MCF 10A (cell line): ENCODE measurements around the gene RNF150. TPM values are rescaled to one million over a fixed set of nuclear protein-coding genes. Genes with fewer than 3 reads are reported as not detected.
A peak's percentile ranks its signal among the peaks of the same experiment; 100 is the strongest.

Source experiments
- BruUV-seq: library from RNA; stranded (reverse); fragments of 400-500 nt; replicated peaks from 2 replicates; lab custom pipeline; 2021; lab: Mats Ljungman, UMichigan
- CTCF ChIA-PET: fragments of 300-600 bp; sonication (Branson Sonifier 250); formaldehyde crosslinking; extraction: SDS; loops from one replicate; lab custom pipeline; 2021; ENCODE audit warnings: antibody characterized with exemption, inconsistent platforms; lab: Yijun Ruan, JAX
- POLR2A ChIA-PET: fragments of 300-600, 350-650 bp; sonication (Branson Sonifier 250); formaldehyde crosslinking; extraction: SDS; loops from one replicate; lab custom pipeline; 2020; ENCODE audit warnings: antibody characterized with exemption, inconsistent platforms; lab: Yijun Ruan, JAX
- DNase-seq: peaks from one replicate; pipeline ENCODE4 v3.0.0-alpha.2; 2018; ENCODE audit not compliant: unreplicated experiment
- H3K27ac Mint-ChIP-seq: one replicate; pipeline ENCODE4 v1.8.0; 2022; ENCODE audit warnings: mild to moderate bottlenecking, low read depth, mixed read lengths; ENCODE audit not compliant: unreplicated experiment
- H3K27me3 Mint-ChIP-seq: one replicate; pipeline ENCODE4 v1.8.0; 2022; ENCODE audit warnings: mixed read lengths; ENCODE audit not compliant: insufficient read depth, unreplicated experiment
- H3K36me3 Mint-ChIP-seq: one replicate; pipeline ENCODE4 v1.8.0; 2022; ENCODE audit warnings: mild to moderate bottlenecking, moderate library complexity, mixed read lengths; ENCODE audit not compliant: insufficient read depth, unreplicated experiment
- H3K4me1 Mint-ChIP-seq: one replicate; pipeline ENCODE4 v1.8.0; 2022; ENCODE audit warnings: mixed read lengths; ENCODE audit not compliant: insufficient read depth, unreplicated experiment
- H3K4me3 Mint-ChIP-seq: one replicate; pipeline ENCODE4 v1.8.0; 2022; ENCODE audit warnings: mild to moderate bottlenecking, moderate library complexity, mixed read lengths; ENCODE audit not compliant: unreplicated experiment
- H3K9me3 Mint-ChIP-seq: one replicate; pipeline ENCODE4 v1.8.0; 2022; ENCODE audit warnings: mixed read lengths; ENCODE audit not compliant: unreplicated experiment
- intact Hi-C: fragments of 100-400 bp; cut with micrococcal nuclease; formaldehyde crosslinking; loops from 2 replicates; pipeline ENCODE4 v1.14.1; 2022
- total RNA-seq: library from RNA; stranded (reverse); gene quantifications from 2 replicates; pipeline ENCODE4 v1.2.3, GENCODE V29; 2022
- TF ChIP-seq, protein P1 (sequence below): fragments of 200-600 bp; IDR thresholded peaks from one replicate; pipeline ENCODE4 v1.8.0; 2022; ENCODE audit warnings: antibody characterized with exemption, mild to moderate bottlenecking; ENCODE audit not compliant: unreplicated experiment

The RNF150 gene
- total RNA-seq, 1 experiment from 2014 or later, result 0.44 TPM

DNA sequence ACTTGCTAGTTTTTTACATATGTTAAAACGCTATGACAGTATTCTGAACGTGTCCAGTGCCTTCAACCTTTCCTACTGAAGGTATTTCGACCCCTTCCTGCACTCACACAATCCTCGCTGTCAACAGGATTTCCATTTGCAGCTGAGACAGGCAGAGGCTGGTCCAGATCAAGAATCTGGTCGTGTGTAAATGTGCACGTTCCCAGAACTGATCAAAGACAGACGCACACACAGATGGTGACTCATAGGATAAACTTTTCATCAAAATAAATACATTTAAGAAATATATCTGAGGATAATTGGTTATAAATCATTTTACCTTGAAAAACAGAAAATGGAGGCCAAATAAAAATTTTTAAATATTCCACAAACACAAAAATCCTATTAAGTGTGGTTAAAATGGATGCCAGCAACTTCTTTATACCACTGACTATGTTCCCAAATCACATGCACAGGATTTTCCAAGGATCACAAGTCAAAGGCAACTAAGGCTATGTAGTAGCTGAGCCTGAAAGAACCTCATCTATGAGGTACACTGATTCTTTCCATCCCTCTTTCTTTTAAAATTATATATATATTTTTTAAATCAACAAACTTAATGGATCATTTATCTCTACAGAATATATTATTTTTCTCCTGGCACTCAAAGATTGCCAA, 85.9 kb downstream of the RNF150 start:
- Mint-ChIP-seq H3K36me3 (no peaks in the 10 kb centered on the region), H3K4me3 (no peak overlapping the region)

DNA sequence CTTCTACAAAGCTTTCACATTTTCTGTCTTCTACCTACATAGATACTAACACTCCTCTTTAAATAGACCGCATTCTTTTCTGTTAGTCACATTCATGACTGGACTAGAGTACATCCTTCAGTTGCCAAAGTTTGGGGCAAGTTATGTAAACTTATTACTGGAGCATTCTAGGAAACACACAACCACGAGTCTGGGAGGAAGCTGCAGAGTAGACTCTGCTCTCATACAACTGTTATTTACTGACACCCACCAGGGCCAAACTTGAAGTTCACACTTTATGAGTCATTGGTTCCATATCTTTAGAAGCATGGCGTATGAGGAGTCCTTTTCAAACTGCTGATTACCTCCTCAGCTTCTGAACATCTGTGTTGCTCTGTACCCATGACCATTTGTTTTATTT, 87.0 kb downstream of the RNF150 start:
- BruUV-seq, result no TSS peak
- intact Hi-C loops, result no loop called here
- H3K4me1 Mint-ChIP-seq, result no peaks in the 10 kb centered on the region
- peak; percentile 82 for DNase-seq
- H3K9me3 Mint-ChIP-seq, result no peaks in the 10 kb centered on the region
- no peak overlapping the region for H3K27ac Mint-ChIP-seq
- H3K27me3 Mint-ChIP-seq, result no peaks in the 10 kb centered on the region
- ChIA-PET POLR2A (interaction anchor here (0.6 to 1.3 kb wide), 4 partner anchors 9 to 191 kb away, joined by 3 read pairs; no protein-coding TSS in a partner anchor), CTCF (interaction anchor here (0.8 to 1.2 kb wide), 2 partner anchors 10 to 113 kb away, joined by 3 to 4 read pairs; no protein-coding TSS in a partner anchor)
- no peaks in the 10 kb centered on the region for H3K36me3 Mint-ChIP-seq
- TF ChIP-seq, protein P1, sequence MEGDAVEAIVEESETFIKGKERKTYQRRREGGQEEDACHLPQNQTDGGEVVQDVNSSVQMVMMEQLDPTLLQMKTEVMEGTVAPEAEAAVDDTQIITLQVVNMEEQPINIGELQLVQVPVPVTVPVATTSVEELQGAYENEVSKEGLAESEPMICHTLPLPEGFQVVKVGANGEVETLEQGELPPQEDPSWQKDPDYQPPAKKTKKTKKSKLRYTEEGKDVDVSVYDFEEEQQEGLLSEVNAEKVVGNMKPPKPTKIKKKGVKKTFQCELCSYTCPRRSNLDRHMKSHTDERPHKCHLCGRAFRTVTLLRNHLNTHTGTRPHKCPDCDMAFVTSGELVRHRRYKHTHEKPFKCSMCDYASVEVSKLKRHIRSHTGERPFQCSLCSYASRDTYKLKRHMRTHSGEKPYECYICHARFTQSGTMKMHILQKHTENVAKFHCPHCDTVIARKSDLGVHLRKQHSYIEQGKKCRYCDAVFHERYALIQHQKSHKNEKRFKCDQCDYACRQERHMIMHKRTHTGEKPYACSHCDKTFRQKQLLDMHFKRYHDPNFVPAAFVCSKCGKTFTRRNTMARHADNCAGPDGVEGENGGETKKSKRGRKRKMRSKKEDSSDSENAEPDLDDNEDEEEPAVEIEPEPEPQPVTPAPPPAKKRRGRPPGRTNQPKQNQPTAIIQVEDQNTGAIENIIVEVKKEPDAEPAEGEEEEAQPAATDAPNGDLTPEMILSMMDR, result no peak
- no peak overlapping the region for H3K4me3 Mint-ChIP-seq

More for the DNA sequence above, 85.9 kb downstream of the RNF150 start:
- ChIA-PET POLR2A (interaction anchor here (0.7 to 1.2 kb wide), 2 partner anchors 16 to 62 kb away, joined by 3 read pairs; no protein-coding TSS in a partner anchor), CTCF (interaction anchor here (0.6 kb wide), 1 partner anchor 208 kb away, joined by 3 read pairs; no protein-coding TSS in a partner anchor)
- no TSS peak for BruUV-seq
- Mint-ChIP-seq H3K27ac (no peak overlapping the region), H3K4me1 (no peaks in the 10 kb centered on the region), H3K27me3 (no peaks in the 10 kb centered on the region), H3K9me3 (peaks cover 7% of the 10 kb centered on the region)
- TF ChIP-seq, protein P1, result no peak
- intact Hi-C loops, result no loop called here
- peak; percentile 42 for DNase-seq

DNA sequence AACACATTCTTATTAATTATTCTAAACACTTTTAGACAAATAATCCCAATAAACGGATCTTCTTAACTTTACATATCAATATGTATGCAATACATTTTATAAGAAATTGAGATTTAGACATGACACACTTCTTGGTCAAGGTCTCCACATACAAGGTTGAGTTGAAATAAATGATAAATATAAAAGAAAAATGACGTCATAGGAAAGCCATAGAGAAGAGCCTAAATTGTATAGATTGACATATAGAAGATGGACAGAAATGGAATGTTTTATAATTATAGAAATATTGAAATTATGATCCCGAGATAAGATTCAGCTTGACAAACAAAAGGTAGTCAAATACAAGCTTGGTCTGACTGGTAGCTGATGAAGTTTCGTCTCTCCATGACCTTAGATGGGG, 87.4 kb downstream of the RNF150 start:
- POLR2A ChIA-PET, result interaction anchor here (0.6 to 1.3 kb wide), 3 partner anchors 9 to 191 kb away, joined by 3 read pairs; no protein-coding TSS in a partner anchor
- no peaks in the 10 kb centered on the region for H3K4me1 Mint-ChIP-seq
- H3K36me3 Mint-ChIP-seq, result no peaks in the 10 kb centered on the region
- BruUV-seq, result no TSS peak
- H3K27ac Mint-ChIP-seq, result no peak overlapping the region
- no peak for DNase-seq
- CTCF ChIA-PET, result interaction anchor here (0.8 to 1.2 kb wide), 2 partner anchors 11 to 113 kb away, joined by 3 to 4 read pairs; no protein-coding TSS in a partner anchor
- TF ChIP-seq, protein P1, result no peak
- intact Hi-C loops, result no loop called here
- H3K27me3 Mint-ChIP-seq, result no peaks in the 10 kb centered on the region
- no peak overlapping the region for H3K4me3 Mint-ChIP-seq
- no peaks in the 10 kb centered on the region for H3K9me3 Mint-ChIP-seq

DNA sequence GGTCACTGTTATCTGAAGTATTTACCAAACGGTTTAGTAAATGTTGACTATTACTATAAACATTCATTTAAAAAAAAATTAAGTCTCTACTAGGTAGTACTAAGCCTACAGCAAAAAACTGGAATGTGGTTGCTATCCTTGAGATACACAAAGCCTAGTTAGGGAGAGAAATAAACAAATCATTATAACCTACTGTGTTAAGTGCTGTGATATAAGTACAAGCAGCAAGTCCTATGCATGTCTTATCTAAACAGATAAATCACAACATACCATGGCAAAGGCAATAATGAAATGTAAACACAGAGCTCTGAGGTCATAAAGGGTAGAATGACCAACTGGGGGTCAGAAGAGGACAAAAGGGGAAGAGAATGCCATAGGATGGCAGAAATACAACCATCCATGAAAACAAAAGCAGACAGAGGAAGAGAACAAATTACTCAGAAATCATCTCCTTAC, 92.2 kb downstream of the RNF150 start:
- POLR2A ChIA-PET, result no interaction called here
- CTCF ChIA-PET, result no interaction called here
- Mint-ChIP-seq H3K4me1 (no peaks in the 10 kb centered on the region), H3K9me3 (no peaks in the 10 kb centered on the region), H3K27ac (no peak overlapping the region), H3K27me3 (no peaks in the 10 kb centered on the region), H3K36me3 (no peaks in the 10 kb centered on the region), H3K4me3 (no peak overlapping the region)
- TF ChIP-seq, protein P1, result no peak
- DNase-seq, result no peak
- intact Hi-C loops, result no loop called here
- BruUV-seq, result no TSS peak
